Adrenal gland (tissue), 12 donors: ENCODE measurements around the gene FUT9. TPM values are rescaled to one million over a fixed set of nuclear protein-coding genes. Genes with fewer than 3 reads are reported as not detected.

ENCODE experiments used
- DNase-seq, 7 donors: peaks; one replicate each; pipeline ENCODE4 v3.0.0-alpha.2; 2019 to 2020
- H3K27ac ChIP-seq, 5 donors: fragments of 200-600 bp; sonication (generic) in 4 of 5; 1 replicate in 3 of 5; 2 replicates in 2 of 5; pipeline versions ENCODE4 v1.5.1 to v1.8.0; 2016 to 2020; ENCODE audit warnings: mild to moderate bottlenecking in 1 of 5
- H3K27me3 ChIP-seq: fragments of 200-600 bp; 2 replicates; pipeline ENCODE4 v1.8.0; 2021
- H3K36me3 ChIP-seq, 2 donors: fragments of 200-600 bp; replicated peaks in 1 of 2; 1 replicate in 1 of 2; 2 replicates in 1 of 2; pipeline versions ENCODE4 v1.5.1 to v1.8.0; 2018 to 2022
- H3K4me1 ChIP-seq, 2 donors: fragments of 200-600 bp; replicated peaks in 1 of 2; 1 replicate in 1 of 2; 2 replicates in 1 of 2; pipeline versions ENCODE4 v1.5.1 to v1.8.0; 2018 to 2021
- H3K4me3 ChIP-seq, 4 donors: fragments of 200-600 bp; sonication (generic) in 3 of 4; one replicate each; pipeline ENCODE4 v1.5.1; 2016 to 2018
- H3K9me3 ChIP-seq, 3 donors: fragments of 200-600 bp; sonication (generic) in 1 of 3; replicated peaks in 1 of 3; 1 replicate in 2 of 3; 2 replicates in 1 of 3; pipeline versions ENCODE4 v1.5.1 to v1.8.0; 2016 to 2021
- POLR2A ChIP-seq, 2 donors: fragments of 450-650 bp; IDR thresholded peaks; one replicate each; pipeline ENCODE4 v1.6.1; 2017; ENCODE audit warnings: antibody characterized with exemption in 2 of 2, mild to moderate bottlenecking in 2 of 2, moderate library complexity in 1 of 2
- WGBS, 4 donors: extraction: QIAGEN DNeasy Blood & Tissue Kit in 2 of 4; methylation state at CpG; one replicate each; pipeline versions ENCODE4 v1.1.5 to v1.1.7; 2013 to 2017; 5-methylcytosine and 5-hydroxymethylcytosine counted together
- intact Hi-C, 2 donors: fragments of 100-400 bp; cut with DNase I; formaldehyde crosslinking; loops; one replicate each; pipeline versions ENCODE4 v1.14.1 to v1.15.0; 2022 to 2023
- polyA plus RNA-seq, 3 donors: library from polyadenylated mRNA; stranded (reverse); fragments of 200-250 nt in 2 of 3; fragments of 350-450 nt in 1 of 3; fragmentation: Illumina TruSeq in 1 of 3; extraction: RNeasy Lipid Tissue Mini Kit (QIAGEN cat#74804) in 1 of 3; gene quantifications; one replicate each; pipeline ENCODE4 v1.2.3, GENCODE V29; 2013 to 2014
- total RNA-seq, 9 donors: library from RNA; depleted of rRNA in 4 of 9; stranded (reverse); fragments of >200 nt in 4 of 9; fragments of 120-200 nt in 1 of 9; fragmentation: NEBNext Ultra II Directional in 1 of 9; extraction: Animal tissue kit (Norgen Biotek cat#: 25700) in 1 of 9; gene quantifications; one replicate each; pipeline versions ENCODE4 v1.1.0 to v1.2.4, GENCODE V29; 2013 to 2023
- TF ChIP-seq, protein P1 (sequence below), 6 experiments: fragments of 450-650 bp in 4 of 6; fragments of 200-600 bp in 2 of 6; sonication (generic) in 1 of 6; IDR thresholded peaks; 1 replicate in 5 of 6; 2 replicates in 1 of 6; pipeline versions ENCODE4 v1.5.1 to v1.8.0; 2016 to 2021; ENCODE audit warnings: antibody characterized with exemption in 6 of 6, mild to moderate bottlenecking in 2 of 6, moderate library complexity in 1 of 6
- donor health status: healthy with polysubstance abuse.
- donor health status: Bipolar disorder and iron deficiency.
- donor health status: DM: yes; HTN: yes; CAD: no.
- donor health status: DM: no; HTN: no; CAD: no.
- donor health status: DM: no; HTN: no; CAD: no.
- donor health status: DM: yes; HTN: yes; CAD: no.

Gene FUT9
- total and polyA plus RNA-seq, 12 donors = 0.07 to 0.33 (median 0.27) TPM; not detected in 5

DNA sequence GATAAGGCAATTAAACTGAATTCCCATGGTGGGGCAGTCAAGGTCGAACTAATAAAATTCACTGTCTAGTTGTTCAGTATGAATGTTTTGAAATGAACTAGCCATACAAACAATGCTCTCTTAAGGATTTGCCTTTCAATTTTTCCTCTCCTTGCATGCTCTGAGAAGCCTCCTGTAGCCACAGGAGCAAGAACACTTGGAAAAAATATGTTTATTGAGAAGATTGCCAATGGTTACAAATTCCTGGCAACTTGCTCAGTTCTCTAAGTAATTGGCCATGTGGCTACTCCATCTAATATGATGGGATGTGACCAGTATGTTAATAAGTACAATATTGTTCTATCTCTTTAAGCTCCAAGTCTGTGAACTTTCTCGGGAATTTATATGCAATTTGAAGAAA lies 49.4 kb downstream of the FUT9 start:
- TF ChIP-seq, protein P1, sequence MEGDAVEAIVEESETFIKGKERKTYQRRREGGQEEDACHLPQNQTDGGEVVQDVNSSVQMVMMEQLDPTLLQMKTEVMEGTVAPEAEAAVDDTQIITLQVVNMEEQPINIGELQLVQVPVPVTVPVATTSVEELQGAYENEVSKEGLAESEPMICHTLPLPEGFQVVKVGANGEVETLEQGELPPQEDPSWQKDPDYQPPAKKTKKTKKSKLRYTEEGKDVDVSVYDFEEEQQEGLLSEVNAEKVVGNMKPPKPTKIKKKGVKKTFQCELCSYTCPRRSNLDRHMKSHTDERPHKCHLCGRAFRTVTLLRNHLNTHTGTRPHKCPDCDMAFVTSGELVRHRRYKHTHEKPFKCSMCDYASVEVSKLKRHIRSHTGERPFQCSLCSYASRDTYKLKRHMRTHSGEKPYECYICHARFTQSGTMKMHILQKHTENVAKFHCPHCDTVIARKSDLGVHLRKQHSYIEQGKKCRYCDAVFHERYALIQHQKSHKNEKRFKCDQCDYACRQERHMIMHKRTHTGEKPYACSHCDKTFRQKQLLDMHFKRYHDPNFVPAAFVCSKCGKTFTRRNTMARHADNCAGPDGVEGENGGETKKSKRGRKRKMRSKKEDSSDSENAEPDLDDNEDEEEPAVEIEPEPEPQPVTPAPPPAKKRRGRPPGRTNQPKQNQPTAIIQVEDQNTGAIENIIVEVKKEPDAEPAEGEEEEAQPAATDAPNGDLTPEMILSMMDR (IDR thresholded peaks at IDR 0.05) = no peak
- no peak for TF ChIP-seq POLR2A (IDR thresholded peaks at IDR 0.05)
- Histone ChIP-seq H3K9me3 (no peaks in the 10 kb centered on the region), H3K36me3 (no peaks in the 10 kb centered on the region), H3K4me1 (no peaks in the 10 kb centered on the region), H3K4me3 (no peak overlapping the region), H3K27ac (no peak overlapping the region), H3K27me3 (no peaks in the 10 kb centered on the region)
- WGBS, 4 donors = 49 to 57% (median 53%) methylated on average over 2 of the region's 2 CpGs
- intact Hi-C loops = no loop called here
- no peak for DNase-seq

DNA sequence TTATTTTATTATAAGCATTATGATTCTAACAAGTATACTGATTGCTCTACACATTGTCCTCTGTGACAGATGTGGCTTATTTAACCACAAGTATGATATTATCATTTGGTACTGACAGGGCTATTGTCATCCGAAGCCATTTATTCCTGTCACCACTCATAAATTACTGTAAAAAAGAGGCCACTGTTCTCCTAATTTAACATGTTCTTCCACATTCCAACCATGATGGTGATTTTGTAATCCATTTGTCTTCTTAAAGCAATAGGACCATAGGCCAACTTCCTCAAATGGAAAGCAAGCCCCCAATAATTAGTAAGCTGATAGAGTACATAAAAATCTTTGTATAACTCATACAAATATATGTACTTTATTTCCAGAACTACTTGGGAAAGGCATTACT lies 50.6 kb downstream of the FUT9 start:
- TF ChIP-seq, protein P1 (IDR thresholded peaks at IDR 0.05) = no peak

DNA sequence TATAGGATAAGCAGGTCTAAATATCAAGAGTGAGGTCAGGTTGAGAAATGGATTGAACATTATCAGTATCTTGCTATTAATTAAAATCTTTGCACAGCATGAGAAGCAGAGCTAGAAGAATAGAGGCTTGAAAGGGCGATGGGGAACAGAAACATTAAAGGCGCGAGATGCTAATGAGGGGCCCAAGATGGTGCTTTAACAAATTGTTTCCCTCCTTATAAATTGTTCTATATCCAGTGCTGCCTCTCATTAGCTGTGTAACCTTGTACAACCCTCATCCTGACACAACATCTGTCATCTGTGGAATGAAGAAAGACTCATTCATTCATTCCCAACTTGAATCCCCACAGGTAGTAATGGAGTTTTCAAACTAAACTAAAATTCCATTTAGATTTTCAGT lies 57.8 kb downstream of the FUT9 start:
- TF ChIP-seq, protein P1 (IDR thresholded peaks at IDR 0.05) = no peak
- TF ChIP-seq POLR2A (IDR thresholded peaks at IDR 0.05) = no peak
- Histone ChIP-seq H3K4me3 (no peak overlapping the region), H3K9me3 (no peaks in the 10 kb centered on the region), H3K4me1 (no peaks in the 10 kb centered on the region), H3K27ac (no peak overlapping the region), H3K27me3 (no peaks in the 10 kb centered on the region), H3K36me3 (no peaks in the 10 kb centered on the region)
- no peak for DNase-seq
- WGBS, 4 donors = 87 to 92% (median 90%) methylated on average over 3 of the region's 3 CpGs
- intact Hi-C loops = no loop called here

More for the DNA sequence above, 50.6 kb downstream of the FUT9 start:
- 59 to 72% (median 71%) methylated on average over 1 of the region's 1 CpG for WGBS, 4 donors
- no peaks in the 10 kb centered on the region for H3K4me1 ChIP-seq
- intact Hi-C loops = no loop called here
- H3K9me3 ChIP-seq = no peaks in the 10 kb centered on the region
- no peak overlapping the region for H3K4me3 ChIP-seq
- DNase-seq = no peak
- H3K27ac ChIP-seq = no peak overlapping the region
- no peaks in the 10 kb centered on the region for H3K36me3 ChIP-seq
- H3K27me3 ChIP-seq = no peaks in the 10 kb centered on the region

DNA sequence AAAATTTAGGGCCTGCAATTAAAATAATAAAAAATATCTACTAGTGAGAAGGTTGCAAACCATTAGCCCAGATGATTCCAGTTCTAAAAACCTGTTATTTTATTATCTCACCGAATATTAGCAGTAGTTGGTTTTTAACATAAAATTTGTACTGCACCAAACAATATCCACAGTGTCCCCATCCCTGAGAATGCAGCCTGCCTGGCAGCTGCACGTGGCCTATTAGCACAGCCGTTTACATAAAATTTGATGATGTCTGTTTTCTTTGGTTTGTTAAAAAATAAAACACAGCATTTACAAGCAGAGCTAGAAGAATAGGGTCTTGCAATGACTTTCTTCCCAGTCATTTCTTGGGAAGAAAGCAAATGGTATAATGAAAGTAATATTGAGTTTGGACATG lies 58.2 kb downstream of the FUT9 start:
- WGBS, 4 donors = 55 to 69% (median 57%) methylated on average over 3 of the region's 3 CpGs
- Histone ChIP-seq H3K27me3 (no peaks in the 10 kb centered on the region), H3K4me3 (no peak overlapping the region), H3K27ac (no peak overlapping the region), H3K4me1 (no peaks in the 10 kb centered on the region), H3K9me3 (no peaks in the 10 kb centered on the region), H3K36me3 (no peaks in the 10 kb centered on the region)
- intact Hi-C loops = no loop called here
- TF ChIP-seq, protein P1 (IDR thresholded peaks at IDR 0.05) = no peak
- no peak for TF ChIP-seq POLR2A (IDR thresholded peaks at IDR 0.05)
- no peak for DNase-seq
